SK-N-SH (cell line): ENCODE results near the gene BNC2. TPM values are rescaled to one million over a fixed set of nuclear protein-coding genes. Genes with fewer than 3 reads are reported as not detected.

Source experiments
- CTCF ChIA-PET: fragments of 300-600, 350-600 bp; formaldehyde crosslinking; extraction: SDS; loops from one replicate; lab custom pipeline; 2021; lab: Yijun Ruan, JAX
- POLR2A ChIA-PET: fragments of 350-600 bp; sonication (Branson Sonifier 250); formaldehyde crosslinking; extraction: SDS; loops from one replicate; lab custom pipeline; 2020; ENCODE audit warnings: antibody characterized with exemption, inconsistent platforms; lab: Yijun Ruan, JAX
- DNase-seq: peaks from one replicate; pipeline ENCODE4 v3.0.0; 2012
- H2AFZ ChIP-seq: fragments of 200-600 bp; sonication (generic); 2 replicates; pipeline ENCODE4 v1.8.1; 2016; ENCODE audit warnings: antibody characterized with exemption, mild to moderate bottlenecking, low read depth
- H3F3A ChIP-seq: fragments of 200-600 bp; sonication (generic); replicated peaks from 2 replicates; pipeline ENCODE3; 2016; ENCODE audit warnings: antibody characterized with exemption, mild to moderate bottlenecking; ENCODE audit not compliant: insufficient read depth
- H3K27ac ChIP-seq, 2 experiments: fragments of 200-500 bp in 1 of 2; fragments of 200-600 bp in 1 of 2; sonication (Bioruptor generic) in 1 of 2; sonication (generic), shearing (Covaris generic) in 1 of 2; 2 replicates each; pipeline versions ENCODE4 v1.5.1 to v1.6.1; 2014 to 2016; ENCODE audit warnings: low read depth in 2 of 2, inconsistent platforms in 1 of 2, low read length in 1 of 2, mild to moderate bottlenecking in 1 of 2, mixed read lengths in 1 of 2
- H3K27me3 ChIP-seq: fragments of 200-600 bp; sonication (generic), shearing (Covaris generic); 2 replicates; pipeline ENCODE4 v1.6.1; 2016; ENCODE audit warnings: mixed run types; ENCODE audit not compliant: insufficient read depth
- H3K36me3 ChIP-seq, 2 experiments: fragments of 200-500 bp in 1 of 2; fragments of 200-600 bp in 1 of 2; sonication (Bioruptor generic) in 1 of 2; sonication (generic) in 1 of 2; replicated peaks in 1 of 2; 2 replicates each; pipeline versions ENCODE3 to v1.5.1; 2014 to 2016; ENCODE audit warnings: low read length in 1 of 2, mild to moderate bottlenecking in 1 of 2; ENCODE audit not compliant: insufficient read depth in 2 of 2, control insufficient read depth in 1 of 2
- H3K4me1 ChIP-seq, 2 experiments: fragments of 200-500 bp in 1 of 2; fragments of 200-600 bp in 1 of 2; sonication (Bioruptor generic) in 1 of 2; sonication (generic), shearing (Covaris generic) in 1 of 2; 2 replicates each; pipeline versions ENCODE4 v1.5.1 to v1.6.1; 2014 to 2016; ENCODE audit warnings: low read depth in 1 of 2, low read length in 1 of 2, mixed run types in 1 of 2; ENCODE audit not compliant: insufficient read depth in 2 of 2, control insufficient read depth in 1 of 2
- H3K4me2 ChIP-seq: fragments of 200-600 bp; sonication (generic), shearing (Covaris generic); 2 replicates; pipeline ENCODE4 v1.6.1; 2017; ENCODE audit warnings: mixed run types
- H3K4me3 ChIP-seq, 2 experiments: fragments of 200-500 bp in 1 of 2; fragments of 200-600 bp in 1 of 2; sonication (Bioruptor generic) in 1 of 2; sonication (generic), shearing (Covaris generic) in 1 of 2; 2 replicates each; pipeline versions ENCODE4 v1.5.1 to v1.8.1; 2014 to 2016; ENCODE audit warnings: low read depth in 2 of 2, inconsistent platforms in 1 of 2, low read length in 1 of 2, mild to moderate bottlenecking in 1 of 2, mixed read lengths in 1 of 2, moderate library complexity in 1 of 2
- H3K79me2 ChIP-seq: fragments of 200-600 bp; sonication (generic); 2 replicates; pipeline ENCODE4 v1.8.1; 2017; ENCODE audit warnings: mild to moderate bottlenecking; ENCODE audit not compliant: insufficient read depth
- H3K9ac ChIP-seq: fragments of 200-600 bp; sonication (generic); 2 replicates; pipeline ENCODE4 v1.6.1; 2017; ENCODE audit warnings: mixed run types
- H3K9me2 ChIP-seq: fragments of 200-600 bp; sonication (generic); 2 replicates; pipeline ENCODE4 v1.6.1; 2017; ENCODE audit warnings: mixed run types
- H3K9me3 ChIP-seq: fragments of 200-600 bp; sonication (generic); 2 replicates; pipeline ENCODE4 v1.6.1; 2017; ENCODE audit warnings: mixed run types, mild to moderate bottlenecking, moderate library complexity
- H4K20me1 ChIP-seq: fragments of 200-600 bp; sonication (generic); 2 replicates; pipeline ENCODE4 v1.6.1; 2017; ENCODE audit warnings: mild to moderate bottlenecking, mixed run types; ENCODE audit not compliant: insufficient read depth
- CHD2 ChIP-seq: fragments of 150-350 bp; IDR thresholded peaks from 2 replicates; pipeline ENCODE4 v1.6.1; 2018; ENCODE audit warnings: low read length; ENCODE audit not compliant: partially characterized antibody
- FOSL2 ChIP-seq: IDR thresholded peaks from 2 replicates; pipeline ENCODE4 v1.4.0; 2012; ENCODE audit warnings: low read depth, mild to moderate bottlenecking, moderate library complexity, borderline replicate concordance
- GABPA ChIP-seq: IDR thresholded peaks from 2 replicates; pipeline ENCODE4 v1.4.0; 2012; ENCODE audit warnings: low read depth, mild to moderate bottlenecking
- JUND ChIP-seq: IDR thresholded peaks from 2 replicates; pipeline ENCODE4 v1.4.0; 2012
- MEF2A ChIP-seq: IDR thresholded peaks from 2 replicates; pipeline ENCODE4 v1.4.0; 2012; ENCODE audit warnings: low read depth, borderline replicate concordance
- MXI1 ChIP-seq: IDR thresholded peaks from 2 replicates; pipeline ENCODE4 v1.6.1; 2012; ENCODE audit warnings: mild to moderate bottlenecking, low read depth, low read length, improper control_type of control experiment
- PBX3 ChIP-seq: IDR thresholded peaks from 2 replicates; pipeline ENCODE4; 2012
- RAD21 ChIP-seq: IDR thresholded peaks from 2 replicates; pipeline ENCODE4 v1.6.1; 2012; ENCODE audit warnings: mild to moderate bottlenecking, low read length
- TEAD4 ChIP-seq: IDR thresholded peaks from 2 replicates; pipeline ENCODE4 v1.4.0; 2012; ENCODE audit warnings: mild to moderate bottlenecking, borderline replicate concordance; ENCODE audit not compliant: insufficient read depth
- USF2 ChIP-seq: fragments of 150-350 bp; IDR thresholded peaks from 2 replicates; pipeline ENCODE4 v1.6.1; 2017; ENCODE audit warnings: antibody characterized with exemption, low read length, low read depth, borderline replicate concordance
- YY1 ChIP-seq: IDR thresholded peaks from 2 replicates; pipeline ENCODE4 v1.4.0; 2012; ENCODE audit warnings: low read depth, mild to moderate bottlenecking
- ZBTB33 ChIP-seq: IDR thresholded peaks from 2 replicates; pipeline ENCODE4 v1.4.0; 2012; ENCODE audit warnings: low read depth, borderline replicate concordance
- WGBS: methylation state at CpG from one replicate; pipeline ENCODE4 v1.1.6; 2017; ENCODE audit warnings: low lambda C conversion rate; 5-methylcytosine and 5-hydroxymethylcytosine counted together
- polyA plus RNA-seq, 3 experiments: library from polyadenylated mRNA; depleted of rRNA; stranded (reverse); fragments of >200 nt; gene quantifications; 2 replicates each; pipeline ENCODE4 v1.2.3, GENCODE V29; 2012

The BNC2 gene
- polyA plus RNA-seq, 1 of the 3 experiments (the other 2 are of a cell fraction) = 8.8 TPM

GRCh38 chr9:16688814-16689213, 181.7 kb downstream of the BNC2 start (continued):
- TF ChIP-seq ZBTB33 = no peak
- no peak for TF ChIP-seq GABPA
- no peak for TF ChIP-seq MEF2A

- Histone ChIP-seq H3K9me2 (no peaks in the 10 kb centered on the region), H3K36me3 (peaks cover 0 to 8% of the 10 kb centered on the region in 2 experiments), H4K20me1 (no peaks in the 10 kb centered on the region), H3F3A (no peaks in the 10 kb centered on the region), H3K79me2 (peaks cover 60% of the 10 kb centered on the region), H3K9ac (no peak overlapping the region), H3K9me3 (no peaks in the 10 kb centered on the region), H3K27me3 (no peaks in the 10 kb centered on the region), H3K4me2 (no peak overlapping the region), H2AFZ (no peak overlapping the region), H3K4me3 (no peak overlapping the region), H3K4me1 (0 out of 4 replicates have a peak, but pooled peaks cover 0 to 5% of the 10 kb centered on the region in 2 experiments), H3K27ac (no peak overlapping the region)
- CTCF ChIA-PET = no interaction called here
- no peak for TF ChIP-seq FOSL2
- no peak for TF ChIP-seq CHD2
- no peak for TF ChIP-seq RAD21
- no peak for TF ChIP-seq USF2
- no peak for TF ChIP-seq YY1
- TF ChIP-seq MEF2A = no peak
- no peak for TF ChIP-seq PBX3
- TF ChIP-seq MXI1 = no peak
- no peak for TF ChIP-seq JUND
- TF ChIP-seq TEAD4 = no peak
- 87% methylated on average over 5 of the region's 5 CpGs for WGBS
- POLR2A ChIA-PET = no interaction called here
- DNase-seq = no peak
Observed at GRCh38 chr9:16687678-16688369, 182.6 kb downstream of the BNC2 start.
